ENCODE results near the gene DNAH9.
"Not testable (repeated sequence)": the region's sequence is repeated elsewhere in the genome, so short reads cannot be mapped to it uniquely, and the experiment has no call there.

The DNAH9 gene

DNA sequence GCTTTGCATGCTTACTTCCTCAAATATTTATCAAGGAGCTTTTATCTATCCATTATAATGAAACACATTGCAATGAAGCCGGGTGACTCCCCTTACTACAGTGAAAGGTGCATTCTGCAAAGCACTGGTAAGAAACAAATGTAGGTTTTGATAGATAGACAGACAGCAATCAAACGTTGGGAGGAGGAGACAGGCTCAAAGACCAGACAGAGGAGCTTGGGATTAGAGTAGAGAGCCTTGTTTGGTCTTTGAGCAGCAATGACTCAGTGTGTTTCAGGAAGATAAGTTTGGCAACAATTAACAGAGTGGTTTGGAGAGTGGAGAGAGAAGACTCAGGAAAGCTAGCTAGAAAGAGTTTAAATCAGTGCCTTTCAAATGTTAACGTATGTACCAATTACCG lies 330.2 kb downstream of the DNAH9 start:
- DNase-seq, result no peak

- DNase-seq, result no peak
Observed at GRCh38 chr17:11932337-11932898, 334.1 kb downstream of the DNAH9 start.

DNA sequence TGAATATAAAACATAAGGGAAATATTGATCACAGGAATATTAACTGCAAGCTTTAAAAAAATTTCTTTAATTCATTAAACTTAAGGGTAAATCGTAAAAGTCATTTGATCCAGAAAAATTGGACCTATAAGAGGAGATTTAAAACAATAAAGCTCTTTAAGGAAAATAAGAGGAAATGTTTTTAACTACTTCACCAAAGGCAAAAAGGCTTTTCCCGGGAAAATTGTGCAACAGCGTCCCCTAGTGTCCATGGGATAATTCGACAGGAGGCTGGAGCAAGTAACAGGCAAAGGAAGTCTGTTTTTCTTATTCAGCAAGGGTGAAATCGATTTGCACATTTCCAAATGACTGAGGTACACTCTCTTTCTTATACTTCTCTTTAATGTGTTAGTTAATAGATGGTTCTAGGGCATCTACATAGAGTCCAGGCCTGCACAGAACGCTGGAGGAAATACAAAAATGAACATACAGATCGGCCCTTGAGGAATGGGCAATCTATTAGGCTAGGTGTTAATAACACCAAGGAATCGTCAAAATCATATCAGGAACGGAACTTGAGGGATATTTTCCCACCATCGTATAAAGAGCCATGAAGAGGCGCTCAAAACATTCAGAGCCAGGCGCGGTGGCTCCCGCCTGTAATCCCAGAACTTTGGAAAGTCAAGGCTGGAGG lies 337.6 kb downstream of the DNAH9 start:
- DNase-seq, result peak; percentile 65

GRCh38 chr17:11940904-11941303 lies 342.6 kb downstream of the DNAH9 start:
- DNase-seq, result no peak

- not testable (repeated sequence) for DNase-seq
Observed at GRCh38 chr17:11943086-11943485, 344.8 kb downstream of the DNAH9 start.

GRCh38 chr17:11943759-11944347 lies 345.6 kb downstream of the DNAH9 start:
- DNase-seq, result no peak

DNA sequence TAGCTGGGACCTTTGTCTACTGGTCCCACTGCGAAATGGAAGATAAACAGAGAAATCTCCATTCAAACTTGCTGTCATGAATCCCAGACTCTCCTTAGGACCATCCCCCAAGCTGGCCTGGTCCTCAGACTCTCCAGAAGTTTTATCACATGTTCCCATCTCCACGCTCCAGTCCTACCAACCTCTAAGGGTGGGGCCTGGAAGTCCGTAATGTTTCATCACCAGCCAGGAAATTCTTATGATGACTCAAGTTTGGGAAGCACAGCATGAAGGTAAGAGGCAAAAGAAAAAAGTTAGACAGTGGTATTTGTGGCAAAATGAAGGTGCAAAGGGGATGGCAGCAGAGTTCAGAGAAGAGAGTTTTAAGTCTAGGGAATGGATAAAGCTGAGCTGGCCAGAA lies 346.3 kb downstream of the DNAH9 start:
- DNase-seq, result no peak

DNA sequence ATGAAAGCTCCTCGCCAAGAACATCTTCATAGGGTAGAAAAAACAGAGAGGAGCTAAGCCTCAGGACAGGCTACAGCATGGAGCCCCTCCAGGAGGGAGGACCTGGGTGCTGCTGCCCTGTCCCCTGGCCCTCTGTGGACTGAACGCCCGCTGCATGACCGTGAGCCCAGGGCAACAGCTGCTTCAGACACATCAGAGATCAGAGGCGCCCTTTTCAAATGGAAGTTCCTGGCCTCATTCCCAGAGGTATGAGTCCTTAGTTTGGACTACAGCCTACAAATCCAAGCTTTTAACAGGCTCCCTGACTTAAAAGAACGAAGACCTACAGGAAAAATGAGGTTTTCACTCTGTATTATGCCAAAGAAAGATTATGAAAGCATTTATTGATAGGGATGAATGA lies 350.5 kb downstream of the DNAH9 start:
- no peak for DNase-seq

GRCh38 chr17:11949571-11949970 lies 351.3 kb downstream of the DNAH9 start:
- DNase-seq, result not testable (repeated sequence)

- DNase-seq, result no peak
Observed at GRCh38 chr17:11950771-11951519, 352.7 kb downstream of the DNAH9 start.

GRCh38 chr17:11952610-11953009 lies 354.3 kb downstream of the DNAH9 start:
- DNase-seq, result no peak

DNA sequence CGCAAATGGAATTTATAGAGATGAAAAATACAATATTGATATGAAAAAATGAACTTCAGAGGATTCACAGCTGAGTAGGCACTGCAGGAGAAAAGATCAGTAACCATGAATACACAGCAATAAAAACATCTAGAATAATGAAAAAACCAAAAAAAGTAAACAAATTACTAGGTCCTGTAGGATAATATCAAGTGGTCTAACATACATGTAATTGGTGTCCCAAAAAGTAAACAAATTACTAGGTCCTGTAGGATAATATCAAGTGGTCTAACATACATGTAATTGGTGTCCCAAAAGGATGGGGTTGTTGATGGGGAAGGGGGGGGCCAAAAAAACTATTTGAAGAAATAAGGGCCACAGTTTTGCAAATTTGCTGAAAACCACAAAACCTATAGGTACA lies 355.7 kb downstream of the DNAH9 start:
- no peak for DNase-seq

DNA sequence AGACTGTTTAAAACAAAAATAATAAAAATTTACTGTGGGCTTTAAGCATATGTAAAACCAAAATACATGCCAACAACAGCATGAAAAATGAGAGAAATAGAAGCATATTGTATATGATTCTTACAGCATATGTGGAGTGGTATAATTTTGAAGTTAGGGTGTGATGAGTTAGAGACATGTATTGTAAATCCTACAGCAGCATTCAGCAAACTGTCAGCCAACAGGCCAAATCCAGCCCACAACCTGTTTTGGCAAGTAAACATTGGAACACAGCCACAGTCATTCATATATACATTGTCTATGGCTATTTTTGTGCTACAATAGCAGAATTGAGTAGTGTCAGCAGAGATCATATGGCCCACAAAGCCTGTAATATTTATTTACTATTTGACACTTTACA lies 356.7 kb downstream of the DNAH9 start:
- DNase-seq, result no peak

GRCh38 chr17:11969565-11969964 lies 371.3 kb downstream of the DNAH9 start:
- no peak for DNase-seq

DNA sequence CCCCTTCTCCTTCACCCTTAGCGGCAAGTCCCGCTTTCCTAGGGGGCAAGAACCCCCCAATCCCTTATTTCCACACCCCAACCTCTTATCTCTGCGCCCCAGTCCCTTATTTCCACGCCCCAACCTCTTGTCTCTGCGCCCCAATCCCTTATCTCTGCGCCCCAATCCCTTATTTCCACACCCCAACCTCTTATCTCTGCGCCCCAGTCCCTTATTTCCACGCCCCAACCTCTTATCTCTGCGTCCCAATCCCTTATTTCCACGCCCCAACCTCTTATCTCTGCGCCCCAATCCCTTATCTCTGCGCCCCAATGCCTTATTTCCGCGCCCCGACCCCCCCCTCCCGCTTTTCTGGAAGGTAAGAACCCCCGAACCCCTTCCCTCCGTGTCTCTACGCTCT lies 374.5 kb downstream of the DNAH9 start:
- DNase-seq, result not testable (repeated sequence)

- DNase-seq, result no peak
Observed at GRCh38 chr17:11979795-11980194, 381.5 kb downstream of the DNAH9 start.

DNA sequence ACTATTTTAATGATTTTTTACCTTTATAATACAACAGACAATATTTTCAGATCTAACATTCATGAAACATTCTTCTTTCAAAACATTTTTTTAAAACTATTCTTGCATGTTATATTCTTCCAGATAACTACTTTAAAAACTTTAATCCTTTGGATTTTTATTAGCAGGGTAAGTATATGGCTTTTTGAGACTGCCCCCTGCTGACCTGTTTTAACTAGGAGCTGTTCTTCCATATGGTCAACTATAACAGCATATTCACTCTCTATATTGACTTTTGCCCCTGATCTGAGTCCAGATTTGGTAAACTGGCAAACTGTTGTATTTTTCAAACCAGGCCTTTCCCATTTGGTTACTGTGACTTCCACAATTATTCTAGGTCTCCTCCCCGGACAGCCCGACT lies 382.5 kb downstream of the DNAH9 start:
- no peak for DNase-seq

DNA sequence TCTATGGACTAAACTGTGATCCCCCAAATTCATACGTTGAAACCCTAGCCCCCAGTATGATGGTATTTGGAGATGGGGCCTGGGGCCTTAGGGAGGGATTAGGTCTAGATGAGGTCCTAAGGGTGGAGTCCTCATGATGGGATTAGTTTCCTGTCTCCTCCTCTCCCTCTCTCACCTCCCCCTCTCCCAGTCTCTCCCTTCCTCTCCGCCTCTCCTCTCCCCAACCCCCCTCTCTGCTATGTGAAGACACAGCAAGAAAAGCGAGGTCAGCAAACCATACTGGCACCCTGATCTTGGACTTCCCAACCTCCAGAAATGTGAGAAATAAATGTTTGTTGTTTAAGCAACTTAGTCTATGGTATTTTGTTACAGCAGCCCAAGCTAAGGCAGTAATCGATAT lies 383.6 kb downstream of the DNAH9 start:
- no peak for DNase-seq

GRCh38 chr17:11986179-11986941 lies 388.1 kb downstream of the DNAH9 start:
- no peak for DNase-seq

DNA sequence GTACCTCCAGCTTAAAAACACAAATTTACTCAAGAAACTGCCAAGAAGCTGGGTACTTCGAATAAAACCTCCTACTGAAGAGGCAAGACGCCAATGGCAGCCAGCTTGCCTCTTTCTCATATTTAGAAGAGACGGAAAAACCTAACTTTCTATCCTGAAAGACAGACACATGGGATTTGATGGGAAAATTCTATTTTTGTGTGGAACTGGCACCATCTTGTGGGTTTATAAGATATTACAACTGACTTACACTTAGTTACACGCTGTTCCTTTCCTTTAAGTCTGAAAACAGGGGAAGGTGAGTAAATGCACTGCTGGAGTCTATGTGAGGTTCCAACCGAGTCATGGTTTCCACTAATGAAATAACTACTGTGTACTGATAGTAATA lies 388.7 kb downstream of the DNAH9 start:
- DNase-seq, result no peak

DNA sequence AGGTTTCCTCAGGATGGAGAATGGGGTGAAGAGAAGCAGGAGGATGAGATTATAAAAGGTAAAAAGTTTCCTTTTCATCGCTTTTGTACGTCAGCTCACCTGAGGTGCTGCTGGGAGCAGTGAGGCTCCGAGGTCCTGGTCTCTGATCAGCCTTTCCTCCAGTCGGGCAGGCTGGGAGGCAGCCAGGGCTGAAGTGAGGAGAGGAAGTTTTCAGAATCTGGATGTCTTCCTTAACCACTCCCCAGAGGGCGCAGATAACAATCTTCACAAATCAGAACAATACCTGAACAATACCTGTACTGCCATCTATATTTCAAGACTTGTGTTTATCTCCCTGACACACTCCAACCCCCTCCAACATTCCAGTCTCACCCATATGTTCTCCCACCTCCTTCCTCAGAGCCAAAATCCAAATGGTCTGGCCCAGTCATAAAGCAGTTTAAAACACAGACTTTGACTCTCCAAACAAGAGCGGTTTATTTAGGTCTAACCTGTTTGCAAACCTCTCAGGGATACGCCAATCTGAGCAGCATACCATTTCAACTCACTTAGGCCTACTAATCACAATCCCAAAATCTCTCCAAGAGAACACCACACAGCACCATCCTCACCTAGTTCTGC lies 392.2 kb downstream of the DNAH9 start:
- no peak for DNase-seq

DNA sequence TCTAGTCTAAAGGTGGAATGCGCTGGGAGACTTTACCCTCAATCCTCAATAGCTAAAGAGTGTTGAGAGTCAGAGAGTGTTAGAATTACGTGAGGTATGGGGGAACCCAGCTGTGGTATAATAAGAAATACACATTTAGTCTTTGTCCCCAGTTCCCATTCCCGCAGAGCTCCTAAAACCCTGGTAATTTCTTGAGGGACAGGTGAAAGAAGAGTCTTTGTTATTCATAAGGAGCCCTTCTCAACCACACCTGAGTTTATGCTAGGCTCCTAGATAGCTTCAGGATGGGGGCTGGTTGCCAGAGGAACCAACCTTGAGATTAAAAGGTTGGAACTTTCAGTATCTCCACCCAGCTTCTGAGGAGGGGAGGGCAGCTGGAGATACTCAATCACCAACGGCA lies 393.2 kb downstream of the DNAH9 start:
- no peak for DNase-seq

GRCh38 chr17:11996722-11997146 lies 398.5 kb downstream of the DNAH9 start:
- no peak for DNase-seq

Measured in left hindlimb (tissue), 1 donor.